DND-41 (cell line): ENCODE results near the gene CISD3.
"Not testable (repeated sequence)": the region's sequence is repeated elsewhere in the genome, so short reads cannot be mapped to it uniquely, and the experiment has no call there.

Experiments used
- ATAC-seq: fragments of 200-7000 bp; cut with Tn5 transposase; 3 replicates; pipeline ENCODE4 v1.9.1; 2021; ENCODE audit warnings: low read depth; ENCODE audit not compliant: insufficient read depth
- DNase-seq: peaks from one replicate; pipeline ENCODE4 v3.0.0-alpha.2; 2020
- H2AFZ ChIP-seq: 2 replicates; pipeline ENCODE4 v1.6.0; 2012; ENCODE audit warnings: low read depth, low read length
- H3K27ac ChIP-seq: 2 replicates; pipeline ENCODE4 v1.5.1; 2012; ENCODE audit warnings: low read length, inconsistent platforms
- H3K27me3 ChIP-seq: fragments of 200-600 bp; sonication (generic); 2 replicates; pipeline ENCODE4 v1.6.0; 2012; ENCODE audit warnings: low read length, mild to moderate bottlenecking, inconsistent platforms; ENCODE audit not compliant: insufficient read depth, poor library complexity
- H3K36me3 ChIP-seq: 2 replicates; pipeline ENCODE4 v1.5.1; 2012; ENCODE audit warnings: low read length, inconsistent platforms; ENCODE audit not compliant: insufficient read depth
- H3K4me1 ChIP-seq: 2 replicates; pipeline ENCODE4 v1.5.1; 2012; ENCODE audit warnings: mild to moderate bottlenecking, low read length; ENCODE audit not compliant: insufficient read depth
- H3K4me2 ChIP-seq: 2 replicates; pipeline ENCODE4 v1.6.0; 2012; ENCODE audit warnings: mild to moderate bottlenecking, moderate library complexity, low read length, inconsistent platforms; ENCODE audit not compliant: insufficient read depth
- H3K4me3 ChIP-seq, 2 experiments: fragments of 200-600 bp in 1 of 2; shearing (Covaris generic) in 1 of 2; 2 replicates each; pipeline ENCODE4 v1.5.1; 2012 to 2016; ENCODE audit warnings: inconsistent platforms in 2 of 2, low read length in 2 of 2, mild to moderate bottlenecking in 2 of 2, low read depth in 1 of 2, moderate library complexity in 1 of 2
- H3K79me2 ChIP-seq: 2 replicates; pipeline ENCODE4 v1.6.0; 2012; ENCODE audit warnings: low read length, inconsistent platforms; ENCODE audit not compliant: insufficient read depth
- H3K9ac ChIP-seq: 2 replicates; pipeline ENCODE4 v1.6.0; 2012; ENCODE audit warnings: low read depth, mild to moderate bottlenecking, inconsistent platforms, low read length, moderate library complexity
- H3K9me3 ChIP-seq: 2 replicates; pipeline ENCODE4 v1.5.1; 2012; ENCODE audit warnings: low read length, moderate library complexity, mild to moderate bottlenecking, inconsistent platforms; ENCODE audit not compliant: insufficient read depth, severe bottlenecking
- H4K20me1 ChIP-seq: 2 replicates; pipeline ENCODE4 v1.6.0; 2012; ENCODE audit warnings: low read length; ENCODE audit not compliant: insufficient read depth
- EZH2 ChIP-seq: IDR thresholded peaks from 3 replicates; pipeline ENCODE4 v1.6.1; 2012; ENCODE audit warnings: borderline replicate concordance, low read depth, mild to moderate bottlenecking, moderate library complexity, low read length, inconsistent platforms; ENCODE audit not compliant: severe bottlenecking
- TF ChIP-seq, protein P1 (sequence below): IDR thresholded peaks from 2 replicates; pipeline ENCODE4 v1.5.1; 2012; ENCODE audit warnings: borderline replicate concordance, low read length, moderate library complexity, mild to moderate bottlenecking; ENCODE audit not compliant: poor library complexity, severe bottlenecking; ENCODE audit errors: extremely low read depth

Gene CISD3

DNA sequence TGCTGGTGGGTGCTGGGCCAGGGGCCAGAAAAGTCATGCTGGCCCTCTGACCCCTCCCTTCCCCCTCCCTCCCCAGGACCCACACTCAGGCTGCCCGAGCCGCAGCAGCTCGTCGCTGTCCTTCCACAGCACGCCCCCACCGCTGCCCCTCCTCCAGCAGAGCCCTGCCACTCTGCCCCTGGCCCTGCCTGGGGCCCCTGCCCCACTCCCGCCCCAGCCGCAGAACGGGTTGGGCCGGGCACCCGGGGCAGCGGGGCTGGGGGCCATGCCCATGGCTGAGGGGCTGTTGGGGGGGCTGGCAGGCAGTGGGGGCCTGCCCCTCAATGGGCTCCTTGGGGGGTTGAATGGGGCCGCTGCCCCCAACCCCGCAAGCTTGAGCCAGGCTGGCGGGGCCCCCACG is 8.3 kb upstream of the CISD3 start:
- H2AFZ ChIP-seq, result no peak overlapping the region
- no peak for ATAC-seq
- TF ChIP-seq, protein P1, sequence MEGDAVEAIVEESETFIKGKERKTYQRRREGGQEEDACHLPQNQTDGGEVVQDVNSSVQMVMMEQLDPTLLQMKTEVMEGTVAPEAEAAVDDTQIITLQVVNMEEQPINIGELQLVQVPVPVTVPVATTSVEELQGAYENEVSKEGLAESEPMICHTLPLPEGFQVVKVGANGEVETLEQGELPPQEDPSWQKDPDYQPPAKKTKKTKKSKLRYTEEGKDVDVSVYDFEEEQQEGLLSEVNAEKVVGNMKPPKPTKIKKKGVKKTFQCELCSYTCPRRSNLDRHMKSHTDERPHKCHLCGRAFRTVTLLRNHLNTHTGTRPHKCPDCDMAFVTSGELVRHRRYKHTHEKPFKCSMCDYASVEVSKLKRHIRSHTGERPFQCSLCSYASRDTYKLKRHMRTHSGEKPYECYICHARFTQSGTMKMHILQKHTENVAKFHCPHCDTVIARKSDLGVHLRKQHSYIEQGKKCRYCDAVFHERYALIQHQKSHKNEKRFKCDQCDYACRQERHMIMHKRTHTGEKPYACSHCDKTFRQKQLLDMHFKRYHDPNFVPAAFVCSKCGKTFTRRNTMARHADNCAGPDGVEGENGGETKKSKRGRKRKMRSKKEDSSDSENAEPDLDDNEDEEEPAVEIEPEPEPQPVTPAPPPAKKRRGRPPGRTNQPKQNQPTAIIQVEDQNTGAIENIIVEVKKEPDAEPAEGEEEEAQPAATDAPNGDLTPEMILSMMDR, result no peak
- TF ChIP-seq EZH2, result no peak
- H3K79me2 ChIP-seq, result no peaks in the 10 kb centered on the region
- no peaks in the 10 kb centered on the region for H3K27me3 ChIP-seq
- H3K9ac ChIP-seq, result no peak overlapping the region
- peaks cover 9% of the 10 kb centered on the region; the same call in 1 of the 2 replicates for H4K20me1 ChIP-seq
- no peak overlapping the region for H3K27ac ChIP-seq
- no peak for DNase-seq
- H3K4me2 ChIP-seq, result no peak overlapping the region
- H3K4me1 ChIP-seq, result peaks cover 27% of the 10 kb centered on the region
- no peaks in the 10 kb centered on the region for H3K9me3 ChIP-seq
- H3K36me3 ChIP-seq, result peaks cover 76% of the 10 kb centered on the region
- no peak overlapping the region for H3K4me3 ChIP-seq

GRCh38 chr17:38724337-38724988 is 5.7 kb upstream of the CISD3 start:
- no peak for ATAC-seq
- peaks cover 7% of the 10 kb centered on the region for H3K79me2 ChIP-seq
- H3K36me3 ChIP-seq, result peaks cover 52% of the 10 kb centered on the region
- H3K27me3 ChIP-seq, result no peaks in the 10 kb centered on the region
- H3K9me3 ChIP-seq, result no peaks in the 10 kb centered on the region
- H3K27ac ChIP-seq, result peak overlapping the region; percentile 60; the same call in 1 of the 2 replicates
- no peak overlapping the region for H2AFZ ChIP-seq
- H3K9ac ChIP-seq, result no peak overlapping the region; the same call in 1 of the 2 replicates
- no peak overlapping the region for H3K4me3 ChIP-seq
- peaks cover 54% of the 10 kb centered on the region for H3K4me1 ChIP-seq
- DNase-seq, result no peak
- H3K4me2 ChIP-seq, result no peak overlapping the region
- TF ChIP-seq, protein P1, result no peak
- TF ChIP-seq EZH2, result no peak
- peaks cover 9% of the 10 kb centered on the region; the same call in 1 of the 2 replicates for H4K20me1 ChIP-seq

DNA sequence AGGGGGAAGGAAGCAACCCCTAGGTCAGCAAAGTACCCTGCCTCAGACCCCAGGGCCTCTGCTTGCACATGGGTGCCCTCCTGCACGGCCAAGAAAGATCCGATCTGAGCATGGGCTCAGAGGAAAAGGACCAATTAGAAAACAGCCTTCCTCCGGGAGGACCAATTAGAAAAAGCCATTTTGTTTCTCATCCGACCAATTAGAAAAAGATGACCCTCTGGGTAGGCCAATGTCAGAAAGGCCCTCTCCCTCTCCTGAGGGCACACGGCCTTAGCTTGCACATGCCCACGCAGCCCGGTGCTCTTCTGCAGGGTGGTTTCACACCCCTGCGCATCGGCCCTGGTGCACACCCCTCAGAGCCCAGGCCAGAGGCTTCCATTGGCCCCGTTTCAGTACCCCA is 5.1 kb upstream of the CISD3 start:
- Histone ChIP-seq H3K27ac (peak overlapping the region; percentile 60), H3K9me3 (no peaks in the 10 kb centered on the region), H4K20me1 (peaks cover 9% of the 10 kb centered on the region; the same call in 1 of the 2 replicates), H2AFZ (no peak overlapping the region), H3K36me3 (peaks cover 46% of the 10 kb centered on the region), H3K4me3 (no peak overlapping the region), H3K9ac (no peak overlapping the region; the same call in 1 of the 2 replicates), H3K27me3 (no peaks in the 10 kb centered on the region), H3K4me2 (no peak overlapping the region), H3K4me1 (peaks cover 59% of the 10 kb centered on the region), H3K79me2 (peaks cover 12% of the 10 kb centered on the region)
- DNase-seq (no peak), ATAC-seq (no peak)
- TF ChIP-seq EZH2, result no peak
- TF ChIP-seq, protein P1, result no peak

GRCh38 chr17:38726145-38726544 is 4.0 kb upstream of the CISD3 start:
- not testable (repeated sequence) for ATAC-seq, H3K4me2 ChIP-seq, H4K20me1 ChIP-seq, H3K4me3 ChIP-seq, H3K9me3 ChIP-seq, H3K27me3 ChIP-seq, H2AFZ ChIP-seq, DNase-seq
- Histone ChIP-seq H3K79me2 (peaks cover 22% of the 10 kb centered on the region), H3K4me1 (peaks cover 67% of the 10 kb centered on the region), H3K27ac (peak overlapping the region; percentile 61; the same call in 1 of the 2 replicates), H3K36me3 (peaks cover 38% of the 10 kb centered on the region), H3K9ac (0 out of 2 replicates have a peak overlapping the region, but pooled peaks have one; percentile 4)
